Stimulated activated memory B cell treated with anti-CD40 and anti-IgM and Interleukin-4, amounts not matched to agents 10 μg/mL and 1 μg/mL and 100 μg/mL, for 72 hours (primary cell): ENCODE measurements around the gene OLR1.
A peak's percentile ranks its signal among the peaks of the same experiment; 100 is the strongest.

ENCODE experiments used
- ATAC-seq: fragments of 150-1000 bp; cut with Tn5 transposase; 2 replicates; pipeline ENCODE4 v1.10.0; 2021
- H3K27ac Mint-ChIP-seq: one replicate; pipeline ENCODE4 v1.8.0; 2022; ENCODE audit warnings: mild to moderate bottlenecking, mixed read lengths
- H3K27me3 Mint-ChIP-seq: one replicate; pipeline ENCODE4 v1.8.0; 2022; ENCODE audit warnings: mixed read lengths
- H3K36me3 Mint-ChIP-seq: one replicate; pipeline ENCODE4 v1.8.0; 2022; ENCODE audit warnings: mixed read lengths
- H3K4me1 Mint-ChIP-seq: one replicate; pipeline ENCODE4 v1.8.0; 2022; ENCODE audit warnings: mixed read lengths
- H3K4me3 Mint-ChIP-seq: one replicate; pipeline ENCODE4 v1.8.0; 2022; ENCODE audit warnings: mild to moderate bottlenecking, moderate library complexity, mixed read lengths
- H3K9me3 Mint-ChIP-seq: one replicate; pipeline ENCODE4 v1.8.0; 2022; ENCODE audit warnings: mixed read lengths

Gene OLR1

DNA sequence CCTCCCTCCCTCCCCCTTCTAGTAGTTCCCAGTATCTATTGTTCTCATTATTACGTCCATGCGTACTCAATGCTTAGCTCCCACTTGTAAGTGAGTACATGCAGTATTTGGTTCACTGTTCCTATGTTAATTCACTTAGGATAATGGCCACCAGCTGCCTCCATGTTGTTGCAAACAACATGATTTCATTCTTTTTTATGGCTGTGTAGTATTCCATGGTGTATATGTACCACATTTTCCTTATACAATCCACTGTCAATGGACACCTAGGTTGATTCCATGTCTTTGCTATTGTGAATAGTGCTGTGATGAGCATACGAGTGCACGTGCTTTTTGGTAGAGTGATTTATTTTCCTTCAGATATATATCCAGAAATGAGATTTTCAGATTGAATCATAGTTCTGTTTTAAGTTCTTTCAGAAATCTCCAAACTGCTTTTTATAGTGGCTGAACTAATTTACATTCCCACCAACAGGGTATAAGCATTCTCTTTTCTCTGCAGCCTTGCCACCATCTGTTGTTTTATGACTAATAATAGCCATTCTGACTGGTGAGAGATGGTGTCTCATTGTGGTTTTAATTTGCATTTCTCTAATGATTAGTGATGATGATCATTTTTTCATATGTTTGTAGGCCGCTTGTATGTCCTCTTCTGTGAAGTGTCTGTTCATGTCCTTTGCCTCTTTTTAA lies 24.1 kb downstream of the OLR1 start:
- Mint-ChIP-seq H3K36me3 (no peaks in the 10 kb centered on the region), H3K27me3 (peaks cover 50% of the 10 kb centered on the region), H3K4me3 (no peak overlapping the region), H3K27ac (no peak overlapping the region), H3K9me3 (no peaks in the 10 kb centered on the region), H3K4me1 (peaks cover under 1% of the 10 kb centered on the region)
- no peak for ATAC-seq

DNA sequence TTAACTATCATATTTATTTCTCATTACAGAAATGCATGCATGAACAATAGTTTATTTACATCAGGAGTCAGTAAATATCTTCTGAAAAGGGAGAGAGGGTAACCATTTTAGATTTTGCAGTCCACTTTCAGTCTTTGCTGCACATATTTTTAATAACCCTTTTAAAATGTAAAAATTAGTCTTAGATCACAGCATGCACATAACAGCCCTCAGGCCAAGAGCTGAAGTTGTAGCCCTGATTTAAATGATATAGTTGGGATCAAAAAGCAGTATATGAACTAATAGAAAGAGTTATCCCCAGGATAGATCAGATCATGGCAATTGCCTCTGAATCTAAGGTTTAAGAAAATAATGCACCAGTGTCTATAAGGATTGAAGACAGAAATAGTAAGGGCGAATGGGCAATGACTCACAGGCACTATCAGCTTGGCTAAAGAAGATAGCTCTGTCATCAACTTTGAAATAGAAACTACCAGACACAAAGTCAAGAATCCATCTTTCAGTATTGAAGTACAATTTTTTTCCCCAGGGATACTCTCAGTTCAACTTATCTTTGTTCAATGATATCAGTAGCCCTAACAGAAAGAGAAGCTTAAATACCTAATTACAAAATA lies 28.8 kb downstream of the OLR1 start:
- H3K4me1 Mint-ChIP-seq: no peaks in the 10 kb centered on the region
- ATAC-seq: no peak
- no peaks in the 10 kb centered on the region for H3K36me3 Mint-ChIP-seq
- H3K4me3 Mint-ChIP-seq: no peak overlapping the region
- H3K27ac Mint-ChIP-seq: no peak overlapping the region
- no peaks in the 10 kb centered on the region for H3K9me3 Mint-ChIP-seq
- peaks cover 32% of the 10 kb centered on the region for H3K27me3 Mint-ChIP-seq

DNA sequence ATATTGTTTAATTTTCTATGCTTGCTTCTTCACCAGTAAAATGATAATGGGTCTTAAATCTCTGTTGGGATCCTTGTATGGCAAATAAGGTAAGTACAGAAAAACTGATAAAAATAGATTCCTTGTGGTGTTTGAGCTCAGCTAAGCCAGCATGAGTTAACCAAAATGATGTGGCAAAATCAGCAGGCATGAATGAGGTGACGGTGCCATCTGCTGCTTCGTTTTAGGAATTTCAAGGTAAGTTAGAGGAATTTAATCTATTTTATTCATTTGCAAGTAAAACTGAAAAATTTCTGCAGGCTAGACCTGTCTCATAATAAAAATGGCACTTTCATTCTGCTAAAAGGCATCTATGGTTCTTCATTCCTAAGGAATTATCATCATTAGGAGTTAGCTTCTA lies 31.9 kb downstream of the OLR1 start:
- Mint-ChIP-seq H3K36me3 (no peaks in the 10 kb centered on the region), H3K4me3 (no peak overlapping the region), H3K4me1 (no peaks in the 10 kb centered on the region), H3K27ac (no peak overlapping the region), H3K9me3 (no peaks in the 10 kb centered on the region), H3K27me3 (peaks cover 42% of the 10 kb centered on the region)
- ATAC-seq: no peak

- Mint-ChIP-seq H3K27ac (no peak overlapping the region), H3K4me3 (no peak overlapping the region), H3K27me3 (peaks cover 52% of the 10 kb centered on the region), H3K9me3 (no peaks in the 10 kb centered on the region), H3K36me3 (no peaks in the 10 kb centered on the region), H3K4me1 (no peaks in the 10 kb centered on the region)
- no peak for ATAC-seq
Measured at GRCh38 chr12:10136637-10137205, 35.2 kb downstream of the OLR1 start.

GRCh38 chr12:10135126-10135525 lies 36.8 kb downstream of the OLR1 start:
- Mint-ChIP-seq H3K36me3 (no peaks in the 10 kb centered on the region), H3K27me3 (peaks cover 52% of the 10 kb centered on the region), H3K27ac (no peak overlapping the region), H3K4me1 (peaks cover 2% of the 10 kb centered on the region), H3K9me3 (no peaks in the 10 kb centered on the region), H3K4me3 (no peak overlapping the region)
- ATAC-seq: no peak

DNA sequence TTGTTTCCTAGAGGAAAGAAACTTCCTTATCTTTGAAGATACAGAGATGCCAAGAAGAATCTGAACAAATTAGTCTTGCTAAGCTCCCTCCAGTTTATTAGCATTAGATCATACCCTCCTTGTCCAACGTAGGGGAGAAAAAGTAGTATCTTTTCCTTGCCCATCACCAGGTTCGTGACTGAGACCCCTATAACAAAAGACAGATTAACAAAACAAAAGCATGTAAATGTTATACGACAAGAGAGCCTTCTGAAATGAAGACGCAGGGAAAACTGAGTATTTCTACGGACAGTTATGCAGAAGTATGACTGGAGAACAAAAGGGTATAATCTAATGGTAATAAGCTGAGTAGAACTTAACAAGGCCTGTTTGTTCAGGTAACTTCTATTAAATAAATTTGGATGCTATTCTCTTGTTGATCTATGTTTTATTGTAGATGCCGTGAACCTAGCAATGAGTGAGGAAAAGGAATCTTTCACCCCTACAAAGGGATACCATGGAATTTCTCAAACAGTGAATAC lies 39.0 kb downstream of the OLR1 start:
- no peak for ATAC-seq
- H3K36me3 Mint-ChIP-seq: no peaks in the 10 kb centered on the region
- H3K4me3 Mint-ChIP-seq: no peak overlapping the region
- no peaks in the 10 kb centered on the region for H3K9me3 Mint-ChIP-seq
- H3K27ac Mint-ChIP-seq: no peak overlapping the region
- peaks cover 63% of the 10 kb centered on the region for H3K27me3 Mint-ChIP-seq
- H3K4me1 Mint-ChIP-seq: peaks cover 18% of the 10 kb centered on the region

DNA sequence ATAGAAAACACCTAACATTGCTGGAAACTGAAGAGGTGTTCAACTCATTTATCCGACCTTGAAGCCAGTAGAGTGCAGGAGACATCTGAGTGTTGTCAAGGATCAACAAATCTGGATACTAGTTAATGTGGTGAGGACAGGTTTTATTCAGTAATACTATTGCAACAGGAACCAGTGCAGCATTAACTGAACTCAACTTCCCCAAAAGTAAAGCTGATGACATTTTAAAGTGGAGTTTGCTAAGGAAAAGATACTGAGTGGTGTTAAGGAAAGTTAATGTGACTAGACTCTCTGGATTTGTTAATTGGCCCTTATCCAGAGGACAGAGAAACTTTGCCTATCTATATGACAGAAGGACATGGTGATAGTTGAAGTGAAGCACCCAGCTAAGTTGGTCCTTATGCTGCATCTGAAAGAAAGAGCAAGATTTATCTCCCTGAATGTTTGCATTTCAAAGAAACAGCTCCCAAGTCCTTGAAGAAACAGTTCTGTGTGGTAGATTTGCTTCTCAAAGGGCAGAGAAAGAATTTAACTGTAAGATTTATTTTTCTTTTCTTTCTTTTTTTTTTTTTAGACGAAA lies 40.7 kb downstream of the OLR1 start:
- no peak overlapping the region for H3K27ac Mint-ChIP-seq
- peaks cover 18% of the 10 kb centered on the region for H3K4me1 Mint-ChIP-seq
- no peak overlapping the region for H3K4me3 Mint-ChIP-seq
- no peaks in the 10 kb centered on the region for H3K9me3 Mint-ChIP-seq
- ATAC-seq: no peak
- H3K36me3 Mint-ChIP-seq: no peaks in the 10 kb centered on the region
- peaks cover 68% of the 10 kb centered on the region for H3K27me3 Mint-ChIP-seq

DNA sequence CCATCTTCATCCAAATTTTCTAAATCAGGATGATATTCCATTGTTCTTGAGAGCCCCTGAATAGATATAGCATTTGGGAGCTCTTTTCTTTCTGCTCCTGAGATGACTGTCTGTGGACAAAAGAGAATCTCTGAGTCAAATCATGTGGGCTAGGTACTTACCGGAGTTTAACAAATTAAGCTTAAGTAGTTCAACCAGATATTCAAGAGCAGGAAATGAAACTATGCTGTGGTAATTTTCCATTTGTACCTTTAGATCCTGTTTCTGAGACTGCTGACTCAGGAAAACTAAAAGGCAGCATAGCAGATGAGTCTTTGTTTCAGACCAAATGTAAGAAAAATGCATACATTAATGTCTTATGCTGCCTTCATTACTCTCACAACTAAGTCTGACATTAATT lies 41.9 kb downstream of the OLR1 start, which contains the start of gene CLEC7A:
Gene CLEC7A, minus strand, starts transcription at position 158 of the 400 bp plus-strand sequence. Its CDS starts 117 bp downstream, at position 41.
- Mint-ChIP-seq H3K27ac (no peak within 1 kb of the TSS), H3K9me3 (no peaks in the 10 kb centered on the region), H3K4me1 (peaks cover 18% of the 10 kb centered on the region), H3K27me3 (peaks cover 70% of the 10 kb centered on the region), H3K4me3 (no peak within 1 kb of the TSS), H3K36me3 (no peaks in the 10 kb centered on the region)
- peak; percentile 90 for ATAC-seq

- H3K4me1 Mint-ChIP-seq: peaks cover 18% of the 10 kb centered on the region
- H3K36me3 Mint-ChIP-seq: no peaks in the 10 kb centered on the region
- H3K4me3 Mint-ChIP-seq: no peak overlapping the region
- peaks cover 62% of the 10 kb centered on the region for H3K27me3 Mint-ChIP-seq
- H3K27ac Mint-ChIP-seq: no peak overlapping the region
- ATAC-seq: no peak
- H3K9me3 Mint-ChIP-seq: no peaks in the 10 kb centered on the region
Measured at GRCh38 chr12:10128687-10129086, 43.2 kb downstream of the OLR1 start.

DNA sequence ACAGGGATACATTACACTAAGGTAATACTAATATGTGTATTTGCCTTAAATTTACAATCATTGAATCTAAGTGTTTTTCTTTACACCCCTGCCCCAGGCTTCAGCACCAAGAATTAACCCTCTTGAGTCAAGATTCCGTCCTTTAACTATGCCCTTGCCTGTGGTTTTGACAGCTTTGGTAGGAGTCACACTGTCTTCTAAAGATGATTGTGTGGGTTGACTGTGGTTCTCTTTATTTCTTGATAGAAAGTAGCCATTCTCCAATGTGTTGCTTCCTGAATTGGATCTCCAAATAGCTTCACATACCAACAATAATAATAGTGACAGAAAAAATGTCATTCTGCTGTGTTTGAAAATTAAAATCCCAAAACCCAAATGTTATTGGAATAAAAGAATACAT lies 45.5 kb downstream of the OLR1 start:
- H3K27me3 Mint-ChIP-seq: peaks cover 50% of the 10 kb centered on the region
- no peaks in the 10 kb centered on the region for H3K9me3 Mint-ChIP-seq
- H3K4me3 Mint-ChIP-seq: no peak overlapping the region
- no peak for ATAC-seq
- H3K4me1 Mint-ChIP-seq: peaks cover 18% of the 10 kb centered on the region
- no peaks in the 10 kb centered on the region for H3K36me3 Mint-ChIP-seq
- H3K27ac Mint-ChIP-seq: no peak overlapping the region

- Mint-ChIP-seq H3K4me3 (no peak overlapping the region), H3K9me3 (peaks cover 7% of the 10 kb centered on the region), H3K27me3 (peaks cover 44% of the 10 kb centered on the region), H3K36me3 (no peaks in the 10 kb centered on the region), H3K27ac (no peak overlapping the region), H3K4me1 (peaks cover 7% of the 10 kb centered on the region)
- no peak for ATAC-seq
Measured at GRCh38 chr12:10122689-10123088, 49.2 kb downstream of the OLR1 start.

- H3K4me1 Mint-ChIP-seq: peaks cover 7% of the 10 kb centered on the region
- no peak for ATAC-seq
- H3K27ac Mint-ChIP-seq: no peak overlapping the region
- peaks cover 30% of the 10 kb centered on the region for H3K27me3 Mint-ChIP-seq
- H3K36me3 Mint-ChIP-seq: no peaks in the 10 kb centered on the region
- no peak overlapping the region for H3K4me3 Mint-ChIP-seq
- peaks cover 7% of the 10 kb centered on the region for H3K9me3 Mint-ChIP-seq
Measured at GRCh38 chr12:10121278-10121677, 50.7 kb downstream of the OLR1 start.

GRCh38 chr12:10119066-10119465 lies 52.9 kb downstream of the OLR1 start:
- no peak overlapping the region for H3K4me3 Mint-ChIP-seq
- H3K36me3 Mint-ChIP-seq: no peaks in the 10 kb centered on the region
- no peak overlapping the region for H3K27ac Mint-ChIP-seq
- no peak for ATAC-seq
- H3K4me1 Mint-ChIP-seq: peaks cover 7% of the 10 kb centered on the region
- H3K9me3 Mint-ChIP-seq: peaks cover 7% of the 10 kb centered on the region
- peaks cover 16% of the 10 kb centered on the region for H3K27me3 Mint-ChIP-seq

DNA sequence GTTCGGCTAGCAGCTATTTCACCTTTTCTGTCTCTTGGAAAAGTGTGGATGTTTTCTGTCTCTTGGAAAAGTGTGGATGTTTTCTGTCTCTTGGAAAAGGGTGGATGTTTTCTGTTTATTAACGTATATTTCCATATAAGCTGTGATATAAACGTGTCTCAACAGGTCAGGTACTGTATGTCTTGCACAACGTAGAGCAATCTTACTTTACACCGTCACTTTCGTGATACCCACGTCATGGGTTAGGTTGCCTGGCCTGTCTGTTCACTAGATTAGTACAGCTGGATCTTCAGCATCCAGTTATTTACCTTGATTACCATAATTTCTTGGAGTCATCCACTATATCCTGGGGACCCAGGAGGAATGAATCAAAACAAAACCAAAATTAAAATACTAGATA lies 56.0 kb downstream of the OLR1 start:
- Mint-ChIP-seq H3K9me3 (peaks cover 13% of the 10 kb centered on the region), H3K4me1 (peaks cover 1% of the 10 kb centered on the region), H3K27me3 (peaks cover 14% of the 10 kb centered on the region), H3K27ac (no peak overlapping the region), H3K36me3 (no peaks in the 10 kb centered on the region), H3K4me3 (no peak overlapping the region)
- no peak for ATAC-seq

GRCh38 chr12:10115311-10115710 lies 56.6 kb downstream of the OLR1 start:
- Mint-ChIP-seq H3K27me3 (peaks cover 13% of the 10 kb centered on the region), H3K4me1 (no peaks in the 10 kb centered on the region), H3K27ac (no peak overlapping the region), H3K36me3 (no peaks in the 10 kb centered on the region), H3K4me3 (no peak overlapping the region), H3K9me3 (peaks cover 14% of the 10 kb centered on the region)
- ATAC-seq: no peak
